Fibroblast of lung (primary cell): ENCODE measurements around the gene SNN. TPM values are rescaled to one million over a fixed set of nuclear protein-coding genes. Genes with fewer than 3 reads are reported as not detected.
A peak's percentile ranks its signal among the peaks of the same experiment; 100 is the strongest.

Experiments
- DNase-seq, 2 donors: peaks; one replicate each; pipeline versions ENCODE4 v3.0.0 to v3.0.0-alpha.2; 2010; ENCODE audit warnings: low read depth in 2 of 2
- H2AFZ ChIP-seq: 2 replicates; pipeline ENCODE4 v1.5.1; 2012; ENCODE audit warnings: low read length, control low read depth, inconsistent platforms
- H3K27ac ChIP-seq: 2 replicates; pipeline ENCODE4 v1.5.1; 2011; ENCODE audit warnings: low read length, control low read depth; ENCODE audit not compliant: insufficient read depth
- H3K27me3 ChIP-seq: 2 replicates; pipeline ENCODE4 v1.5.1; 2011; ENCODE audit warnings: mild to moderate bottlenecking, low read length; ENCODE audit not compliant: control insufficient read depth, insufficient read depth
- H3K36me3 ChIP-seq: 2 replicates; pipeline ENCODE4 v1.5.1; 2011; ENCODE audit warnings: low read length; ENCODE audit not compliant: control insufficient read depth, insufficient read depth
- H3K4me1 ChIP-seq: 2 replicates; pipeline ENCODE4 v1.5.1; 2011; ENCODE audit warnings: low read length; ENCODE audit not compliant: control insufficient read depth, insufficient read depth; ENCODE audit errors: extremely low read depth
- H3K4me2 ChIP-seq: 2 replicates; pipeline ENCODE4 v1.5.1; 2011; ENCODE audit warnings: low read length, control low read depth; ENCODE audit not compliant: insufficient read depth; ENCODE audit errors: extremely low read depth
- H3K4me3 ChIP-seq, 4 experiments: fragments of 200-600 bp in 1 of 4; sonication (generic) in 1 of 4; replicated peaks in 1 of 4; 2 replicates each; pipeline ENCODE4 v1.5.1; 2011 to 2016; ENCODE audit warnings: low read length in 4 of 4, low read depth in 3 of 4, mild to moderate bottlenecking in 3 of 4, control low read depth in 2 of 4, inconsistent platforms in 1 of 4, mixed read lengths in 1 of 4; ENCODE audit not compliant: insufficient read depth in 1 of 4; ENCODE audit errors: control extremely low read depth in 1 of 4
- H3K79me2 ChIP-seq: 2 replicates; pipeline ENCODE4 v1.5.1; 2012; ENCODE audit warnings: mild to moderate bottlenecking, low read length, inconsistent platforms; ENCODE audit not compliant: control insufficient read depth, insufficient read depth
- H3K9ac ChIP-seq: 2 replicates; pipeline ENCODE4 v1.5.1; 2011; ENCODE audit warnings: mild to moderate bottlenecking, low read length, control low read depth; ENCODE audit not compliant: insufficient read depth
- H3K9me3 ChIP-seq: 2 replicates; pipeline ENCODE4 v1.5.1; 2012; ENCODE audit warnings: low read depth, low read length; ENCODE audit not compliant: control insufficient read depth, insufficient read depth
- H4K20me1 ChIP-seq: 2 replicates; pipeline ENCODE4 v1.5.1; 2011; ENCODE audit warnings: low read length; ENCODE audit not compliant: control insufficient read depth, insufficient read depth; ENCODE audit errors: extremely low read depth
- CTCF ChIP-seq, 2 donors: IDR thresholded peaks in 1 of 2; conservative IDR thresholded peaks in 1 of 2; 1 replicate in 1 of 2; 2 replicates in 1 of 2; pipeline ENCODE4 v1.5.1; 2011 to 2012; ENCODE audit warnings: low read length in 2 of 2, control low read depth in 1 of 2, inconsistent platforms in 1 of 2, low read depth in 1 of 2, mild to moderate bottlenecking in 1 of 2
- EZH2 ChIP-seq: IDR thresholded peaks from 2 replicates; pipeline ENCODE4 v1.5.1; 2012; ENCODE audit warnings: low read length, control low read depth, mild to moderate bottlenecking; ENCODE audit errors: missing control alignments
- polyA plus RNA-seq, 2 donors: library from polyadenylated mRNA; depleted of rRNA in 1 of 2; stranded (reverse) in 1 of 2; unstranded in 1 of 2; fragments of >200 nt; gene quantifications; 2 replicates each; pipeline ENCODE4 v1.2.1, GENCODE V29; 2011 to 2012; ENCODE audit warnings: missing spikeins in 1 of 2
- total RNA-seq: library from RNA; depleted of rRNA; stranded (reverse); fragments of >200 nt; gene quantifications from 2 replicates; pipeline ENCODE4 v1.2.1, GENCODE V29; 2014

Gene SNN
- total and polyA plus RNA-seq, 2 donors (not counting 1 experiment from before 2014, with no cell fraction given), result 17.5 to 24.9 TPM

DNA sequence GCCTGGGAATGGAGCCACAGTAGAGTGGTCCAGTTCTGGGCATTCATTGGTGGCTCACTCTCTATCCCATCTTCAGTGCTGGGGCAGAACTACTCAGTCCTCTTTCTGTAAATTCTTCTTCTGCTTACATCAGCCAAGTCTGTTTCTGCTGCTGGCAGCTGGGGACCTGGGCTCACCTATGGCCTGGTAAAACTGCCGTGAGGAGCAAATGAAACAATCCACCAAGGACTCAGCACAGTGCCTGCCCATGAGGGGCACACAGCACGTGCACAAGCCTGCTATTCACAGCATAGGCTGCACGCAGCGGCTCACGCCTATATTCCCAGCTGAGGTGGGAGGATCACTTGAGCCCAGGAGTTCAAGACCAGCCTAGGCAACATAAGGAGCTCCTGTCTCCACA is 30.9 kb upstream of the SNN start:
- H3K4me2 ChIP-seq, result no peak overlapping the region
- no peaks in the 10 kb centered on the region for H3K36me3 ChIP-seq
- H3K9ac ChIP-seq, result no peak overlapping the region
- no peak overlapping the region for H3K27ac ChIP-seq
- peak in 1 of 2 donors; percentile 23 for DNase-seq
- H3K4me1 ChIP-seq, result peaks cover 21% of the 10 kb centered on the region
- no peaks in the 10 kb centered on the region for H3K79me2 ChIP-seq
- H3K4me3 ChIP-seq, result no peak overlapping the region
- H2AFZ ChIP-seq, result no peak overlapping the region
- no peaks in the 10 kb centered on the region for H4K20me1 ChIP-seq
- no peaks in the 10 kb centered on the region for H3K27me3 ChIP-seq
- no peaks in the 10 kb centered on the region for H3K9me3 ChIP-seq
- TF ChIP-seq CTCF (conservative IDR thresholded peaks at IDR 0.05 in 1 of 2, IDR thresholded peaks at IDR 0.05 in 1 of 2; ENCODE audit: low read depth in 1 of 2, low read length in 2 of 2) (no peak), EZH2 (no peak)

GRCh38 chr16:11638140-11638539 is 30.1 kb upstream of the SNN start:
- TF ChIP-seq CTCF (conservative IDR thresholded peaks at IDR 0.05 in 1 of 2, IDR thresholded peaks at IDR 0.05 in 1 of 2; ENCODE audit: low read depth in 1 of 2, low read length in 2 of 2) (no peak), EZH2 (no peak)
- H3K4me2 ChIP-seq, result no peak overlapping the region
- H3K4me3 ChIP-seq, result no peak overlapping the region
- H2AFZ ChIP-seq, result no peak overlapping the region
- peaks cover 15% of the 10 kb centered on the region for H3K4me1 ChIP-seq
- no peaks in the 10 kb centered on the region for H3K9me3 ChIP-seq
- no peaks in the 10 kb centered on the region for H3K36me3 ChIP-seq
- H3K79me2 ChIP-seq, result no peaks in the 10 kb centered on the region
- H3K27ac ChIP-seq, result no peak overlapping the region
- no peaks in the 10 kb centered on the region for H4K20me1 ChIP-seq
- DNase-seq, result no peak
- H3K27me3 ChIP-seq, result no peaks in the 10 kb centered on the region
- H3K9ac ChIP-seq, result no peak overlapping the region

DNA sequence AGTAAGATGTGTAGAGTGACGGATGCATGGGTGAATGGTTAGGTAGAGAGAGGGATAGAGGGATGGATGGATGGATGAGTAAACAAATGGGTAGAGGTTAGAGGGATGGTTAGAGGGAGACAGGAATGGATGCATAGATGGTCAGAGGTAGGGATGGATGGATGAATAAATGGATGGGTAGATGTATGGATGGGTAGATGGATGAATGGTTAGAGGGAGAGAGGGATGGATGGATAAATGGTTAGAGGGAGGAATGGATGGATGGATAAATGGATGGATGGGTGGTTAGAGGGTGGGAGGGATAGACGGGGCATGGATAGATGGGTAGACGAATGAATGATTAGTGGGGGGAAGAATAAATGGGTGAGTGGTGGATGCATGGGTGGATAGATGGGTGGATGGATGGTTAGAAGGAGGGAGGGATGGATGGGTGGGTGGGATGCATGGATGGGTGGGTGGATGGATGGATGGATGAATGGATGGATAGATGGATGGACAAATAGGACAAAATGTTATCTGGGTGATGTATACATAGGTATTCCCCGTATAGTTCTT is 29.2 kb upstream of the SNN start:
- Histone ChIP-seq H3K36me3 (no peaks in the 10 kb centered on the region), H3K27ac (no peak overlapping the region), H3K4me2 (no peak overlapping the region), H3K4me3 (no peak overlapping the region), H2AFZ (no peak overlapping the region), H3K4me1 (peaks cover 15% of the 10 kb centered on the region), H3K27me3 (no peaks in the 10 kb centered on the region), H3K79me2 (no peaks in the 10 kb centered on the region), H3K9ac (no peak overlapping the region), H4K20me1 (no peaks in the 10 kb centered on the region), H3K9me3 (no peaks in the 10 kb centered on the region)
- TF ChIP-seq CTCF (conservative IDR thresholded peaks at IDR 0.05 in 1 of 2, IDR thresholded peaks at IDR 0.05 in 1 of 2; ENCODE audit: low read depth in 1 of 2, low read length in 2 of 2) (no peak), EZH2 (no peak)
- no peak for DNase-seq
